ENCODE data around the gene ZFR. TPM values are rescaled to one million over a fixed set of nuclear protein-coding genes. Genes with fewer than 3 reads are reported as not detected.
A peak's percentile ranks its signal among the peaks of the same experiment; 100 is the strongest.

ZFR gene
- total and polyA plus RNA-seq, 2 donors from 2014 or later: 25.7 to 65.2 TPM

GRCh38 chr5:32445831-32446614 is 1.5 kb upstream of the ZFR start:
- Histone ChIP-seq H3K27me3 (ENCODE audit: control insufficient read depth, insufficient read depth, low read length) (no peaks in the 10 kb centered on the region), H3K4me1 (ENCODE audit: control insufficient read depth in 2 of 3, insufficient read depth in 2 of 3, low read depth in 1 of 3, low read length in 3 of 3) (peaks cover 0 to 6% (median 5%) of the 10 kb centered on the region in 3 donors), H3K36me3 (ENCODE audit: control insufficient read depth in 2 of 3, insufficient read depth in 3 of 3, low read length in 3 of 3) (no peaks in the 10 kb centered on the region), H3K9ac (ENCODE audit: low read length in 3 of 3) (no peak overlapping the region), H3K27ac (ENCODE audit: low read depth in 2 of 2, low read length in 2 of 2) (no peak overlapping the region), H3K9me3 (ENCODE audit: control insufficient read depth in 2 of 3, insufficient read depth in 1 of 3, low read length in 3 of 3) (no peaks in the 10 kb centered on the region), H3K4me3 (ENCODE audit: low read length in 3 of 3) (no peak overlapping the region)
- DNase-seq (peak in 2 of 5 donors; percentile 4 to 48), FAIRE-seq (no peak)
- no peak for TF ChIP-seq CTCF (IDR thresholded peaks at IDR 0.05; ENCODE audit: borderline replicate concordance, extremely low read depth, insufficient read depth)
- intact Hi-C loops (cut with DNase I): no loop called here

DNA sequence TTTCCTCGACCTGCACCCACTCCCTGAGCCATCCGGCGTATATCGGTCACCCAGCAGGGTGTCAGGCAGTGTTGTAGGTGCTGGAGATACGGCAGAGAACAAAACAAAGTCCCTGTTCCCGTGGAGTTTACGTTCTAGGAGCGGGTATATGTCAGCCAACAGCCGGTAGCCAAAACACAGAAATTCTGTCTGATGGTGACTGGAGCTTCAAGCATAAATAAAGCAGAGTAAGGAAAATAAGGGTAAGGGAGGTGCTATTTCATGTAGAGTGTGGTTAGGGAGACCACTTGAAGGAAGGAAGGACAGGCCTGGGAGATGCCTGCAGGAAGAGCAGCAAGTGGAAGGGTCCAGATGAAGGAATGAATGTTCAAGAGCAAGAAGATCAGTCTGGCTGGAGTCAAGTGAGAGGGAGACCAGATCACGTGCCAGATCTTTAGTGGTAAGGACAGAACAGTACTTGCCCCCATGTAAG is 783 bp upstream of the ZFR start:
- H3K9ac ChIP-seq (ENCODE audit: low read length in 3 of 3): no peak overlapping the region
- H3K27ac ChIP-seq (ENCODE audit: low read depth in 2 of 2, low read length in 2 of 2): no peak overlapping the region
- TF ChIP-seq CTCF (IDR thresholded peaks at IDR 0.05; ENCODE audit: borderline replicate concordance, extremely low read depth, insufficient read depth): no peak
- peak in 2 of 5 donors; percentile 25 to 58 for DNase-seq
- no peak for FAIRE-seq
- H3K9me3 ChIP-seq (ENCODE audit: control insufficient read depth in 2 of 3, insufficient read depth in 1 of 3, low read length in 3 of 3): no peaks in the 10 kb centered on the region
- H3K4me1 ChIP-seq (ENCODE audit: control insufficient read depth in 2 of 3, insufficient read depth in 2 of 3, low read depth in 1 of 3, low read length in 3 of 3): peaks cover 0 to 6% (median 5%) of the 10 kb centered on the region in 3 donors
- no peaks in the 10 kb centered on the region for H3K36me3 ChIP-seq (ENCODE audit: control insufficient read depth in 2 of 3, insufficient read depth in 3 of 3, low read length in 3 of 3)
- H3K4me3 ChIP-seq (ENCODE audit: low read length in 3 of 3): peak overlapping the region in 2 of 3 donors; percentile 60 to 74
- no peaks in the 10 kb centered on the region for H3K27me3 ChIP-seq (ENCODE audit: control insufficient read depth, insufficient read depth, low read length)
- intact Hi-C loops (cut with DNase I): no loop called here

- Histone ChIP-seq H3K4me1 (ENCODE audit: control insufficient read depth in 2 of 3, insufficient read depth in 2 of 3, low read depth in 1 of 3, low read length in 3 of 3) (peaks cover 0 to 15% (median 6%) of the 10 kb centered on the region in 3 donors), H3K27ac (ENCODE audit: low read depth in 2 of 2, low read length in 2 of 2) (peak overlapping the region; percentile 85 to 91), H3K36me3 (ENCODE audit: control insufficient read depth in 2 of 3, insufficient read depth in 3 of 3, low read length in 3 of 3) (no peaks in the 10 kb centered on the region), H3K4me3 (ENCODE audit: low read length in 3 of 3) (peak overlapping the region; percentile 70 to 74 (median 70)), H3K9ac (ENCODE audit: low read length in 3 of 3) (peak overlapping the region; percentile 47 to 76 (median 74)), H3K27me3 (ENCODE audit: control insufficient read depth, insufficient read depth, low read length) (no peaks in the 10 kb centered on the region), H3K9me3 (ENCODE audit: control insufficient read depth in 2 of 3, insufficient read depth in 1 of 3, low read length in 3 of 3) (no peaks in the 10 kb centered on the region)
- TF ChIP-seq CTCF (IDR thresholded peaks at IDR 0.05; ENCODE audit: borderline replicate concordance, extremely low read depth, insufficient read depth): no peak
- DNase-seq (peak; percentile 63 to 85 (median 81)), FAIRE-seq (no peak)
- intact Hi-C loops (cut with DNase I): no loop called here
Measured at GRCh38 chr5:32443541-32444430, 754 bp downstream of the ZFR start.

All from kidney (tissue), 14 donors.